Measurements from ENCODE around the gene GSTT2B. TPM values are rescaled to one million over a fixed set of nuclear protein-coding genes. Genes with fewer than 3 reads are reported as not detected.
"Not testable (repeated sequence)": the region's sequence is repeated elsewhere in the genome, so short reads cannot be mapped to it uniquely, and the experiment has no call there.

GSTT2B gene
- total RNA-seq, 1 donor, result 13.8 TPM

- H3K4me1 ChIP-seq (ENCODE audit: insufficient read depth, low read length); H3K9me3 ChIP-seq (ENCODE audit: low read depth, low read length); H3K79me2 ChIP-seq (ENCODE audit: insufficient read depth, low read length); DNase-seq (ENCODE audit: insufficient read length, low spot score, missing footprints); H2AFZ ChIP-seq (ENCODE audit: low read length); H3K27ac ChIP-seq (ENCODE audit: low read depth, low read length); H3K36me3 ChIP-seq (ENCODE audit: insufficient read depth, low read length); H3K4me3 ChIP-seq (ENCODE audit: insufficient read depth, low read length); H3K27me3 ChIP-seq (ENCODE audit: insufficient read depth, low read length); H4K20me1 ChIP-seq (ENCODE audit: insufficient read depth, low read length); H3K4me2 ChIP-seq (ENCODE audit: insufficient read depth, low read length): not testable (repeated sequence)
These were observed 25.1 kb upstream of the GSTT2B start for GRCh38 chr22:23986089-23986488.

- Histone ChIP-seq H4K20me1 (ENCODE audit: insufficient read depth, low read length) (no peaks in the 10 kb centered on the region), H3K27me3 (ENCODE audit: insufficient read depth, low read length) (no peaks in the 10 kb centered on the region), H3K27ac (ENCODE audit: low read depth, low read length) (no peak overlapping the region), H3K9me3 (ENCODE audit: low read depth, low read length) (no peaks in the 10 kb centered on the region), H3K36me3 (ENCODE audit: insufficient read depth, low read length) (no peaks in the 10 kb centered on the region), H3K4me3 (ENCODE audit: insufficient read depth, low read length) (no peak overlapping the region), H3K4me1 (ENCODE audit: insufficient read depth, low read length) (peaks cover under 1% of the 10 kb centered on the region), H3K4me2 (ENCODE audit: insufficient read depth, low read length) (no peak overlapping the region), H3K79me2 (ENCODE audit: insufficient read depth, low read length) (no peaks in the 10 kb centered on the region), H2AFZ (ENCODE audit: low read length) (no peak overlapping the region)
- TF ChIP-seq CTCF (IDR thresholded peaks at IDR 0.05; ENCODE audit: extremely low read depth, low read depth, low read length), result peak; percentile 53
- peak; percentile 35 for DNase-seq (ENCODE audit: insufficient read length, low spot score, missing footprints)
These were observed 23.4 kb upstream of the GSTT2B start for GRCh38 chr22:23984430-23984829.

- not testable (repeated sequence) for H3K79me2 ChIP-seq (ENCODE audit: insufficient read depth, low read length); H3K9me3 ChIP-seq (ENCODE audit: low read depth, low read length); H3K4me3 ChIP-seq (ENCODE audit: insufficient read depth, low read length); H3K4me1 ChIP-seq (ENCODE audit: insufficient read depth, low read length); H3K27ac ChIP-seq (ENCODE audit: low read depth, low read length); DNase-seq (ENCODE audit: insufficient read length, low spot score, missing footprints); H4K20me1 ChIP-seq (ENCODE audit: insufficient read depth, low read length); H3K36me3 ChIP-seq (ENCODE audit: insufficient read depth, low read length); H2AFZ ChIP-seq (ENCODE audit: low read length); H3K27me3 ChIP-seq (ENCODE audit: insufficient read depth, low read length); H3K4me2 ChIP-seq (ENCODE audit: insufficient read depth, low read length)
These were observed 19.6 kb upstream of the GSTT2B start for GRCh38 chr22:23980567-23980966.

GRCh38 chr22:23979557-23980240 is 18.7 kb upstream of the GSTT2B start, which contains the start of gene GSTT2:
GSTT2 (plus strand) TSS chr22:23980134.
- not testable (repeated sequence) for H3K9me3 ChIP-seq (ENCODE audit: low read depth, low read length); H4K20me1 ChIP-seq (ENCODE audit: insufficient read depth, low read length); H3K36me3 ChIP-seq (ENCODE audit: insufficient read depth, low read length); H3K4me2 ChIP-seq (ENCODE audit: insufficient read depth, low read length); H3K27ac ChIP-seq (ENCODE audit: low read depth, low read length); H3K4me3 ChIP-seq (ENCODE audit: insufficient read depth, low read length); DNase-seq (ENCODE audit: insufficient read length, low spot score, missing footprints); H3K27me3 ChIP-seq (ENCODE audit: insufficient read depth, low read length); H3K79me2 ChIP-seq (ENCODE audit: insufficient read depth, low read length); H2AFZ ChIP-seq (ENCODE audit: low read length); H3K4me1 ChIP-seq (ENCODE audit: insufficient read depth, low read length)

- DNase-seq (ENCODE audit: insufficient read length, low spot score, missing footprints); H3K27ac ChIP-seq (ENCODE audit: low read depth, low read length); H3K27me3 ChIP-seq (ENCODE audit: insufficient read depth, low read length); H4K20me1 ChIP-seq (ENCODE audit: insufficient read depth, low read length); H3K9me3 ChIP-seq (ENCODE audit: low read depth, low read length); H3K4me1 ChIP-seq (ENCODE audit: insufficient read depth, low read length); H3K36me3 ChIP-seq (ENCODE audit: insufficient read depth, low read length); H3K79me2 ChIP-seq (ENCODE audit: insufficient read depth, low read length); H2AFZ ChIP-seq (ENCODE audit: low read length); H3K4me2 ChIP-seq (ENCODE audit: insufficient read depth, low read length); H3K4me3 ChIP-seq (ENCODE audit: insufficient read depth, low read length): not testable (repeated sequence)
These were observed 16.3 kb upstream of the GSTT2B start for GRCh38 chr22:23977304-23977703.

GRCh38 chr22:23974836-23975352 is 13.9 kb upstream of the GSTT2B start:
- not testable (repeated sequence) for H3K9me3 ChIP-seq (ENCODE audit: low read depth, low read length); H3K27me3 ChIP-seq (ENCODE audit: insufficient read depth, low read length); H3K4me2 ChIP-seq (ENCODE audit: insufficient read depth, low read length); H3K27ac ChIP-seq (ENCODE audit: low read depth, low read length); DNase-seq (ENCODE audit: insufficient read length, low spot score, missing footprints); H3K4me3 ChIP-seq (ENCODE audit: insufficient read depth, low read length); H3K4me1 ChIP-seq (ENCODE audit: insufficient read depth, low read length); H2AFZ ChIP-seq (ENCODE audit: low read length); H4K20me1 ChIP-seq (ENCODE audit: insufficient read depth, low read length)
- Histone ChIP-seq H3K79me2 (ENCODE audit: insufficient read depth, low read length) (peaks cover 21% of the 10 kb centered on the region), H3K36me3 (ENCODE audit: insufficient read depth, low read length) (peaks cover 20% of the 10 kb centered on the region)

GRCh38 chr22:23974345-23974744 is 13.3 kb upstream of the GSTT2B start, which contains the start of gene DDT:
DDT (minus strand) TSS chr22:23974441; CDS start chr22:23974414, 27 bp downstream.
- H3K79me2 ChIP-seq (ENCODE audit: insufficient read depth, low read length), result peaks cover 26% of the 10 kb centered on the region
- H2AFZ ChIP-seq (ENCODE audit: low read length); H3K4me3 ChIP-seq (ENCODE audit: insufficient read depth, low read length); H3K9me3 ChIP-seq (ENCODE audit: low read depth, low read length); DNase-seq (ENCODE audit: insufficient read length, low spot score, missing footprints); H3K4me2 ChIP-seq (ENCODE audit: insufficient read depth, low read length); H3K4me1 ChIP-seq (ENCODE audit: insufficient read depth, low read length); H3K27me3 ChIP-seq (ENCODE audit: insufficient read depth, low read length); H4K20me1 ChIP-seq (ENCODE audit: insufficient read depth, low read length); H3K27ac ChIP-seq (ENCODE audit: low read depth, low read length): not testable (repeated sequence)
- H3K36me3 ChIP-seq (ENCODE audit: insufficient read depth, low read length), result peaks cover 25% of the 10 kb centered on the region

- Histone ChIP-seq H3K36me3 (ENCODE audit: insufficient read depth, low read length) (peaks cover 29% of the 10 kb centered on the region), H3K79me2 (ENCODE audit: insufficient read depth, low read length) (peaks cover 30% of the 10 kb centered on the region)
- not testable (repeated sequence) for H3K27ac ChIP-seq (ENCODE audit: low read depth, low read length); H3K4me3 ChIP-seq (ENCODE audit: insufficient read depth, low read length); H2AFZ ChIP-seq (ENCODE audit: low read length); H3K4me1 ChIP-seq (ENCODE audit: insufficient read depth, low read length); H3K4me2 ChIP-seq (ENCODE audit: insufficient read depth, low read length); H3K9me3 ChIP-seq (ENCODE audit: low read depth, low read length); DNase-seq (ENCODE audit: insufficient read length, low spot score, missing footprints); H3K27me3 ChIP-seq (ENCODE audit: insufficient read depth, low read length); H4K20me1 ChIP-seq (ENCODE audit: insufficient read depth, low read length)
These were observed 10.9 kb upstream of the GSTT2B start for GRCh38 chr22:23971927-23972326.

All from osteoblast (primary cell).